ENCODE results near the gene ZNF791. TPM values are rescaled to one million over a fixed set of nuclear protein-coding genes. Genes with fewer than 3 reads are reported as not detected.

The ZNF791 gene
- total RNA-seq, 1 experiment from 2014 or later, result 26.0 TPM

- Histone ChIP-seq H3K4me3 (ENCODE audit: low read depth, low read length, poor library complexity, severe bottlenecking) (peak overlapping the region; percentile 89), H3K36me3 (ENCODE audit: insufficient read depth, low read length, poor library complexity, severe bottlenecking) (peaks cover 21% of the 10 kb centered on the region), H3K27ac (ENCODE audit: low read depth, low read length, poor library complexity, severe bottlenecking) (peak overlapping the region; percentile 97), H3K9me3 (ENCODE audit: low read depth, low read length, poor library complexity, severe bottlenecking) (no peaks in the 10 kb centered on the region), H3K27me3 (replicated peaks; ENCODE audit: insufficient read depth, low read depth, low read length, poor library complexity) (no peaks in the 10 kb centered on the region), H3K4me1 (ENCODE audit: insufficient read depth, low read length, poor library complexity, severe bottlenecking) (peaks cover 18% of the 10 kb centered on the region)
- ChIA-PET CTCF (interaction anchor here (0.7 kb wide), 1 partner anchor 12 kb away, joined by 3 read pairs; the partner anchor contains the start of gene DHPS), POLR2A (ENCODE audit: low non-redundant PET) (no interaction called here)
- no TSS peak for BruUV-seq (replicated peaks)
- intact Hi-C loops (cut with micrococcal nuclease; ENCODE audit: unreplicated experiment), result loop anchor here (10.0 kb wide), 1 partner anchor 615 kb away; the partner anchor contains the start of gene ZNF878
- TF ChIP-seq EZH2 (IDR thresholded peaks at IDR 0.05; ENCODE audit: borderline replicate concordance, low read depth, low read length, poor library complexity, severe bottlenecking) (no peak), CTCF (conservative IDR thresholded peaks at IDR 0.05; ENCODE audit: low read depth, low read length) (no peak)
- DNase-seq (ENCODE audit: low spot score), result peak; percentile 84
Observed at GRCh38 chr19:12669270-12670158, 58.8 kb downstream of the ZNF791 start.

- TF ChIP-seq EZH2 (IDR thresholded peaks at IDR 0.05; ENCODE audit: borderline replicate concordance, low read depth, low read length, poor library complexity, severe bottlenecking), result no peak
- TF ChIP-seq CTCF (conservative IDR thresholded peaks at IDR 0.05; ENCODE audit: low read depth, low read length), result no peak
- DNase-seq (ENCODE audit: low spot score), result no peak
- ChIA-PET POLR2A (ENCODE audit: low non-redundant PET) (interaction anchor here (0.7 kb wide), 1 partner anchor 67 kb away, joined by 3 read pairs; the partner anchor contains the start of gene GET3), CTCF (no interaction called here)
- H3K27ac ChIP-seq (ENCODE audit: low read depth, low read length, poor library complexity, severe bottlenecking), result peak overlapping the region; percentile 97
- intact Hi-C loops (cut with micrococcal nuclease; ENCODE audit: unreplicated experiment), result loop anchor here (10.0 kb wide), 1 partner anchor 616 kb away; the partner anchor contains the start of gene ZNF878
- H3K27me3 ChIP-seq (replicated peaks; ENCODE audit: insufficient read depth, low read depth, low read length, poor library complexity), result no peaks in the 10 kb centered on the region
- peaks cover 23% of the 10 kb centered on the region for H3K36me3 ChIP-seq (ENCODE audit: insufficient read depth, low read length, poor library complexity, severe bottlenecking)
- peak overlapping the region; percentile 89 for H3K4me3 ChIP-seq (ENCODE audit: low read depth, low read length, poor library complexity, severe bottlenecking)
- no peaks in the 10 kb centered on the region for H3K9me3 ChIP-seq (ENCODE audit: low read depth, low read length, poor library complexity, severe bottlenecking)
- H3K4me1 ChIP-seq (ENCODE audit: insufficient read depth, low read length, poor library complexity, severe bottlenecking), result peaks cover 18% of the 10 kb centered on the region
- TSS peak; percentile 61 for BruUV-seq (replicated peaks)
Observed at GRCh38 chr19:12670159-12670928, 59.6 kb downstream of the ZNF791 start.

- H3K4me3 ChIP-seq (ENCODE audit: low read depth, low read length, poor library complexity, severe bottlenecking), result no peak overlapping the region
- H3K27ac ChIP-seq (ENCODE audit: low read depth, low read length, poor library complexity, severe bottlenecking), result no peak overlapping the region
- peaks cover 44% of the 10 kb centered on the region for H3K36me3 ChIP-seq (ENCODE audit: insufficient read depth, low read length, poor library complexity, severe bottlenecking)
- H3K9me3 ChIP-seq (ENCODE audit: low read depth, low read length, poor library complexity, severe bottlenecking), result no peaks in the 10 kb centered on the region
- no peak for DNase-seq (ENCODE audit: low spot score)
- H3K27me3 ChIP-seq (replicated peaks; ENCODE audit: insufficient read depth, low read depth, low read length, poor library complexity), result no peaks in the 10 kb centered on the region
- CTCF ChIA-PET, result interaction anchor here (0.6 to 1.8 kb wide), 3 partner anchors 22 to 582 kb away, joined by 4 to 7 read pairs (median 5); no protein-coding TSS in a partner anchor
- POLR2A ChIA-PET (ENCODE audit: low non-redundant PET), result no interaction called here
- BruUV-seq (replicated peaks), result no TSS peak
- H3K4me1 ChIP-seq (ENCODE audit: insufficient read depth, low read length, poor library complexity, severe bottlenecking), result peaks cover 13% of the 10 kb centered on the region
- intact Hi-C loops (cut with micrococcal nuclease; ENCODE audit: unreplicated experiment), result loop anchor here (1.0 to 10.0 kb wide), 2 partner anchors 108 to 618 kb away; partner anchors contain the start of gene ZNF878
- no peak for TF ChIP-seq CTCF (conservative IDR thresholded peaks at IDR 0.05; ENCODE audit: low read depth, low read length)
- TF ChIP-seq EZH2 (IDR thresholded peaks at IDR 0.05; ENCODE audit: borderline replicate concordance, low read depth, low read length, poor library complexity, severe bottlenecking), result no peak
Observed at GRCh38 chr19:12672744-12673143, 62.0 kb downstream of the ZNF791 start.

All from A673 (cell line).